Anterior cingulate cortex (tissue), 58 donors: Measurements from ENCODE around the gene ZNF101.

ENCODE experiments used
- DNase-seq, 58 donors: peaks; one replicate each; lab custom pipeline; 2025; lab: John Stamatoyannopoulos, UW

ZNF101 gene

DNA sequence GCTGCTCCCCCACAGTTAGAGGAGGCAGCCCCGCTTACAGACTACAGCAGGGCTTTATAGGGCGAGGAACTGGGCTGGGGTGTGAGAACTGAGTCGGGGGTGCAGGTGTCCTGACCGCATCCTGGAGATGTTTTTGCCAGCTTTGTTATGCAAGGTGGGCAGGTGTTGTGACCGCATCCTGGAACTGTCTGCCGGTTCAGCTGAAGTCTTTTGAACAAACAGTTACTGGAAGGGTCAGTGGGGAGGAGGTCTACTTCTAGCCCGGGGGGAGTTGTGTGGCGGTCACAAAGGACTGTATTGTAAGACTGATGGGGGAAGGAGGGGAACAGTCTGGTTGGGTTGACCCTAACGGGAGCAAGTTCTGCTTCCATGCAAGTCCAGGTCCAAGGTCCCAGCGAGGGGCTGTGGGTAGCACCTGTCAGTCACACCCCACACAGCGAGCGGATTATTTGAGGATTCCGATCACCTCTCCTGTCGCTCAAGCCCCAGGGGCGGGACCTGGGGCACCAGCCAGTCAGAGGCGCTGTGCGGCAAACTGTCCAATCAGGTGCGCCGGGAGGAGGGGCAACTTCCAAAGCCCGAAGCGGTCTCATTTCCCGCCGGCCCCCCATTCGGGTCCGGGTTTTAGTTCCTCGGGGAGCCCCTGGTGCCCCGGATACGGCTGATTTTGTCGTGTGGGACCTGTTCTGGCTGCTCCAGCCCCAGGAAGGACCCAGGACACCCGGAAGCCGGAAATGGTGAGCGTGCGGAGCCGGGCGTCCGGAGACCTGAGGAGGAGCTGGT, at the start of gene ZNF101:
ZNF101 (plus strand) TSS at position 610 of the 783 bp plus-strand sequence; CDS start at position 735, 125 bp downstream.
- DNase-seq = peak; percentile 45 to 97 (median 89)

- no peak for DNase-seq
These were observed 49.3 kb upstream of the ZNF101 start for GRCh38 chr19:19619181-19619848.

DNA sequence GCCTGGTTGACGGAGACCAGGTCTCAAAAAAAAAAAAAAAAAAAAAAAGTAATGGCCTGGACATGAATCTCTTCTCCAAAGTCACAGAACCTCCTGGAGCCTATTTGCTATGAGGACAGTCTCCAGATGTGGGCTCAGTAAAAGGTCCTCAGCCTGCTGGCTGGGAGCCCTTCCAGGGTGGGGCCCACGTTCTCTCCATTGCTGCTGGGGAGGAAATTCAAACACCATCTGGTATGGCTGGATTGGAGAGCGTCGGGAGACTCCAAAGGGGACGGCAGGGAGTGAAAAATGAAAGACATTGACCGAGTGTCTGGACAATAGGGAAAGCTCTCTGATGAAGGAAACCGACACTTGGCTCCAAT, 48.8 kb upstream of the ZNF101 start:
- no peak for DNase-seq

DNA sequence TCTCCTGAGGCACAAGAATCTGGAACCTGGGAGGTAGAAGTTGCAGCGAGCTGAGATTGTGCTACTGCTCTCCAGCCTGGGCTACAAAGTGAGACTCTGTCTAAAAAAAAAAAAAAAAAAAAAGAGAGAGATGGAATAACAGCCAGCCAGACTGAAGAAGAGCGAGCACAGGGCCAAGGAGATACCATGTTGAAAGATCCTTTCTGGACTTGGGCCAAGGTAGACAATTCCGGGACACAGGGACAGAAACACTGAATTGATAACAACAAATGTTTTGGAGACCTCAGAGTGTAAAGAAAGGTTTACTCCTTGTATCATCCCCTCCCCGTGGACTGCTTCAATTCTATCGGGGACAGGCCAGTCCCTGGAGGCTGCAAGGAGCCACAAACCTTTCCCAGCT, 45.3 kb upstream of the ZNF101 start:
- no peak for DNase-seq

- no peak for DNase-seq
These were observed 44.5 kb upstream of the ZNF101 start for GRCh38 chr19:19624032-19624570.

GRCh38 chr19:19626516-19627472, 41.8 kb upstream of the ZNF101 start:
- no peak for DNase-seq

- peak in 1 of 58 donors; percentile 60 for DNase-seq
These were observed 40.8 kb upstream of the ZNF101 start, which contains the start of gene LPAR2 for GRCh38 chr19:19627621-19628500. Gene LPAR2 (minus strand): TSS chr19:19628220. CDS start chr19:19627275, 945 bp downstream.

- peak in 1 of 58 donors; percentile 12 for DNase-seq
These were observed 40.0 kb upstream of the ZNF101 start for GRCh38 chr19:19628501-19629134.

GRCh38 chr19:19630062-19630414, 38.6 kb upstream of the ZNF101 start:
- DNase-seq = no peak

DNA sequence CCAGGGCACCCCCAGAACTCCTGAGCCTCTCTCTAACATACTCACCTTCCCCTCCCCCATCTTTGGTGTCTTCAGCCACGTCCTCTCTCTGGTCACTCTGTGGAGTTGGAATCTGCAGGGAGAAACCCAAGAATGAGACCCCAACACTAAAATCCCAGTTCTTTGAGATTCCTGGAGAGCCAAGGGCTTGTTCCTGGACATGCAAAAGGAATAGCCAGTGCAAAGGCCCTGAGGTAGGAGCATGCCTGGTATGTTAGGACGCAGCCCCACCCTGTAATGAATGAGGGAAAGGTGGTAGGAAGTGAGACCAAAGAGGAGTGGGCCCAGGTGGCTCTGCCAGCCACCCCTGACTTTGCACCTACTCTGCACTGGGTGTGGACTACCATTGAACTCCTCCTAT, 38.2 kb upstream of the ZNF101 start:
- DNase-seq = no peak

DNA sequence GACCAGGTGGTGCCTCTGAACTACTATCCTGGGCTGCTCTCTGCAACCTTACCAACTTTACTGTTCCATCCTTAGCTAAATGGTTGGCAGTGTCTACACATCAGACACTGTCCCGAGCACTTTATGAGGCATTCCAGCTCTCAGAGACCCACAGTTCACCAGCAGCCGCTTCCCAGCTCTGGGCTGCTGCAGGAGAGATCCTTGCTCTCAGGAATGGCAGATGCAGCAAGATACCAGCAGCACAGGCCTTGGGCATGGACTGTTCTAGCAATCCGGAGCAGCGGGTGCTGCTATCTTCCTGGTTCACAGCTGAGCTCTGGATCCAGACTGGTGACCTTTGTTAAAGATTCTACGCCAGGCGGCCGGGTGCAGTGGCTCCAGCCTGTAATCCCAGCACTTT, 37.3 kb upstream of the ZNF101 start:
- no peak for DNase-seq

DNA sequence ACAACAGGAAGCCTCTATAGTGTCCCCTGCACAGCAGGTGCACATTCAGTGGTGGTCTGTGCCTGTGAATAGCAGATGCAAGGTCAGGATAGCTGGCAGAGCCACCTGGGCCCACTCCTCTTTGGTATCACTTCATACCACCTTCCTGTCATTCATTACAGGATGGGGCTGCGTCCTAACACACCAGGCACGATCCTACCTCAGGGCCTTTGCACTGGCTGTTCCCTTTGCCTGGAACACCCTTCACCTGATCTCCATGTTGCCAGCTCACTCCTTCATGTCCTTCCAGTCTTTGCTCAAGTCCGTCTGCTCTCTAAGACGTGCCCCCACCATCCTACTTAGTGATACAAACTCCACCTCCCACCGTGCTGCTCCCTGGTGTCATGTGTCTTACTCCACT, 36.0 kb upstream of the ZNF101 start:
- no peak for DNase-seq

GRCh38 chr19:19633711-19634515, 34.7 kb upstream of the ZNF101 start:
- no peak for DNase-seq

DNA sequence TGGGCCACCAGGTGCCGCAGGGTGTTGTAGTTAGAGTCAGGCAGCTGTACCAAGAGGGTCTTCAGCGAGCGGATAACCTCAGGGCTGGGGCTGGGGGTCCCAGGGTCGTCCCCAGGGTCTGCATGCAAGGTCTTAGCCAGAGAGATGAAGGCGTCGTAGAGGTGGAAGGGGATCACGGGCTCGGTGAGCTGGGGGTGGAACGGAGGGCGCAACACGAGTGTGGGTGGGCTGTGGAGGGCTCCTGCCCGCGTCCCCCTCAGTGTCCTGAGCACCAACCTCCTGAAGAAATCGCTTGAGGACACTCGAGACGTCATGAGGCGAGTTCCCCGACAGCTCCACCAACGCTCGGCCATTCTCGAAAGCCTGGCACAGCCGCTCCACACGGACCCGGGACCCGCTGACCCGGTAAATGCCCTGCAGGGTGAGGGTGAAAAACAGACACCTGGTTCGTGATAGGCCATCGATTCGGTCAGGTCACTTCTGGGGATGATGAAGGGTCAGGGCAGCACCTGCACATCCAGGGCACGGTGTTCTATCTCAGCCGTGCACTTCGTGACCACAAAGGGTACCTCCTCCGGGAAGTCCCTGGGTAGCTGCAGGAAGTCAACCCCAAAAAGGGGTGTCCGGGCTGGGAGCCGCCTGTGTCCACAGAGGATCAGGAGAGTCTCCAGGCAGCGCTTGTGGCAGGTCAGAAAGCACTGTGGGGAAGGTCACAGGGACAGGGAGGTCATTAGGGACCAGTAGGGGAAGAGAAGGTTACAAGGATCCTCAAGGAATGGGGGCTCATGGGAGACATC, 33.9 kb upstream of the ZNF101 start:
- no peak for DNase-seq

DNA sequence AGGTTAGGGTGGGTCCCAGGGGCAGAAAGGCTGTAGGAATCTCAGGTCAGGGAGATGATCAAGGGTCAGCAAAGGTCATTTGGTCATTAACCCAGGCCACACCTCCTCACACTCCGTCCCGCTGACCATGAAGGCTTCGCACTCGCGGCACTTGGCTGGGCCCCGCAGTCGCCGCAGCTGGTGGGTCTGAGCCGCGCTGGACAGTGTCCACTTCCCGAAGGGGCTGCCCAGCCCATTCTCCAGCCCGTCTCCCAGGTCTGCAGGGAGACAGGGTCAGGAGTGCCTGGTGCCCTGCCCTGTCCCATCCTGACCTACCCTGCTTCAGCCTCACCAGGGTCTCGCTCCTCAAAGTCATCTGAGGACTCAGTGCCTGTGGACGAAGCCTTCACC, 33.3 kb upstream of the ZNF101 start:
- no peak for DNase-seq

DNA sequence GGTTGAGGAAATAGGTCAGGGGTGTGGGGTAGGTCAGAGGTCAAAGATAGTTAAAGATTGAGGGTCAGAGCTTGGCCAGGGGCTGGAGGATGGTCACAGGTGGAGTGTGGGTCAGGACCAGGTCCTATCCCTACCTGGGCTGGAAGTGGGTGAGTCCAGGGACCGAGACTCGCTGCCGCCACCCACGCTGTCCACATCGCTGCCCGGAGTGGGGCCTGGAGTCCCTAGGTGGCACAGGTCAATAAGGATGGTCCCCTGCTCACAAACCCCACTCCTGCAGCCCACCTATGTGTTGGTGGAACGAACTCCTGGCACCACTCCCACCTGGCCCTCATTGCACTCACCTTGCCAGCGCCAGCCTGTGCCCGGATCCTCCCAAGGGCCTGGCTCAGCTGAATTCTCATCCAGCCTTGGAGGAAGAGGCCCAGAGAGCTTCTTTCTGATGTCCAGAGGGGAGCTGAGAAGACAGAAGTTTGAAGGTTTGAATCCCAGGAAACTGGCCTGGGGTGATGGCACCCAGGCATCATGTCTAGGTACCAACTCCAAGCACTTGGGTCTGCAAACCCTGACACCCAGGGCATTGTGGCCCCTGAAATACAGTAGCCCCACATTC, 32.0 kb upstream of the ZNF101 start:
- no peak for DNase-seq

- no peak for DNase-seq
These were observed 31.5 kb upstream of the ZNF101 start for GRCh38 chr19:19637186-19637522.
